SW 1271 (cell line): ENCODE results near the gene FBLN2.
"Not testable (repeated sequence)": the region's sequence is repeated elsewhere in the genome, so short reads cannot be mapped to it uniquely, and the experiment has no call there.

Source experiments
- DNase-seq, 2 experiments: peaks; one replicate each; lab custom pipeline; 2025; lab: John Stamatoyannopoulos, UW

Gene FBLN2

GRCh38 chr3:13549623-13550422 is 898 bp downstream of the FBLN2 start:
- DNase-seq = no peak

- no peak for DNase-seq
These were observed 1.4 kb downstream of the FBLN2 start for GRCh38 chr3:13550423-13550690.

GRCh38 chr3:13550791-13551360 is 2.0 kb downstream of the FBLN2 start:
- DNase-seq = no peak

GRCh38 chr3:13552857-13553652 is 4.1 kb downstream of the FBLN2 start:
- DNase-seq = no peak

GRCh38 chr3:13553686-13554085 is 4.8 kb downstream of the FBLN2 start:
- no peak for DNase-seq

- DNase-seq = no peak
These were observed 6.8 kb downstream of the FBLN2 start for GRCh38 chr3:13555753-13556152.

GRCh38 chr3:13556207-13556606 is 7.3 kb downstream of the FBLN2 start:
- no peak for DNase-seq

GRCh38 chr3:13556917-13557316 is 8.0 kb downstream of the FBLN2 start:
- DNase-seq = no peak

- no peak for DNase-seq
These were observed 8.5 kb downstream of the FBLN2 start for GRCh38 chr3:13557417-13557816.

GRCh38 chr3:13557926-13558325 is 9.0 kb downstream of the FBLN2 start:
- no peak for DNase-seq

GRCh38 chr3:13558651-13559050 is 9.7 kb downstream of the FBLN2 start:
- no peak for DNase-seq

- DNase-seq = no peak
These were observed 11.0 kb downstream of the FBLN2 start for GRCh38 chr3:13559764-13560525.

GRCh38 chr3:13561376-13561775 is 12.5 kb downstream of the FBLN2 start:
- DNase-seq = no peak

- DNase-seq = no peak
These were observed 13.0 kb downstream of the FBLN2 start for GRCh38 chr3:13561967-13562366.

GRCh38 chr3:13562421-13562820 is 13.5 kb downstream of the FBLN2 start:
- not testable (repeated sequence) for DNase-seq

GRCh38 chr3:13563321-13563720 is 14.4 kb downstream of the FBLN2 start:
- no peak for DNase-seq

GRCh38 chr3:13563911-13564310 is 15.0 kb downstream of the FBLN2 start:
- no peak for DNase-seq

- no peak for DNase-seq
These were observed 16.0 kb downstream of the FBLN2 start for GRCh38 chr3:13564751-13565560.

GRCh38 chr3:13565581-13566452 is 16.9 kb downstream of the FBLN2 start:
- no peak for DNase-seq

GRCh38 chr3:13566453-13566748 is 17.5 kb downstream of the FBLN2 start:
- no peak for DNase-seq

GRCh38 chr3:13566769-13567310 is 17.9 kb downstream of the FBLN2 start:
- DNase-seq = no peak
